GM12875 (cell line): ENCODE measurements around the gene DCAF5.

Experiments
- H3K4me3 ChIP-seq: one replicate; pipeline ENCODE4 v1.5.1; 2011; ENCODE audit warnings: low read depth, low read length, control low read depth
- CTCF ChIP-seq: IDR thresholded peaks from 2 replicates; pipeline ENCODE4 v1.5.1; 2011; ENCODE audit warnings: low read depth, mild to moderate bottlenecking, control low read depth, inconsistent platforms, low read length, moderate library complexity, borderline replicate concordance; ENCODE audit not compliant: insufficient read depth

Gene DCAF5

GRCh38 chr14:69055999-69056788 is 96.7 kb downstream of the DCAF5 start:
- H3K4me3 ChIP-seq: no peak overlapping the region
- TF ChIP-seq CTCF: no peak

- no peak overlapping the region for H3K4me3 ChIP-seq
- no peak for TF ChIP-seq CTCF
Measured at GRCh38 chr14:69055125-69055524, 97.8 kb downstream of the DCAF5 start.

- no peak overlapping the region for H3K4me3 ChIP-seq
- TF ChIP-seq CTCF: no peak
Measured at GRCh38 chr14:69054030-69054429, 98.9 kb downstream of the DCAF5 start.

- no peak for TF ChIP-seq CTCF
- H3K4me3 ChIP-seq: no peak overlapping the region
Measured at GRCh38 chr14:69052181-69052601, 100.7 kb downstream of the DCAF5 start.

GRCh38 chr14:69050240-69051184 is 102.4 kb downstream of the DCAF5 start:
- TF ChIP-seq CTCF: no peak
- H3K4me3 ChIP-seq: no peak overlapping the region

- no peak overlapping the region for H3K4me3 ChIP-seq
- TF ChIP-seq CTCF: no peak
Measured at GRCh38 chr14:69049675-69050074, 103.2 kb downstream of the DCAF5 start.

GRCh38 chr14:69048456-69048855 is 104.5 kb downstream of the DCAF5 start:
- no peak overlapping the region for H3K4me3 ChIP-seq
- no peak for TF ChIP-seq CTCF
